Esophagus muscularis mucosa (tissue), 4 donors: Measurements from ENCODE around the gene TYR. TPM values are rescaled to one million over a fixed set of nuclear protein-coding genes. Genes with fewer than 3 reads are reported as not detected.
"Not testable (repeated sequence)": the region's sequence is repeated elsewhere in the genome, so short reads cannot be mapped to it uniquely, and the experiment has no call there.

Source experiments
- DNase-seq: peaks from one replicate; pipeline ENCODE4 v3.0.0-alpha.2; 2017; ENCODE audit errors: extremely low spot score
- H3K27ac ChIP-seq, 4 donors: fragments of 200-600 bp; sonication (generic); replicated peaks in 1 of 4; 1 replicate in 3 of 4; 2 replicates in 1 of 4; pipeline ENCODE4 v1.5.1; 2016 to 2019; ENCODE audit warnings: mild to moderate bottlenecking in 1 of 4
- H3K27me3 ChIP-seq, 4 donors: fragments of 200-600 bp; sonication (generic); one replicate each; pipeline versions ENCODE4 v1.5.1 to v1.6.0; 2016 to 2019
- H3K36me3 ChIP-seq, 4 donors: fragments of 200-600 bp; sonication (generic); one replicate each; pipeline ENCODE4 v1.5.1; 2016 to 2019
- H3K4me1 ChIP-seq, 4 donors: fragments of 200-600 bp; sonication (generic); one replicate each; pipeline ENCODE4 v1.5.1; 2016 to 2019
- H3K4me3 ChIP-seq, 4 donors: fragments of 200-600 bp; sonication (generic); 1 replicate in 2 of 4; 2 replicates in 2 of 4; pipeline ENCODE4 v1.5.1; 2016 to 2019; ENCODE audit warnings: mild to moderate bottlenecking in 4 of 4, moderate library complexity in 1 of 4
- H3K9me3 ChIP-seq, 4 donors: fragments of 200-600 bp; sonication (generic); 1 replicate in 3 of 4; 2 replicates in 1 of 4; pipeline ENCODE4 v1.5.1; 2016 to 2019
- EP300 ChIP-seq: sonication (generic); formaldehyde crosslinking; IDR thresholded peaks from one replicate; pipeline ENCODE4 v1.6.1; 2017; ENCODE audit warnings: antibody characterized with exemption
- POLR2A ChIP-seq: fragments of 450-650 bp; IDR thresholded peaks from one replicate; pipeline ENCODE4 v1.6.1; 2017; ENCODE audit warnings: antibody characterized with exemption, moderate library complexity, mild to moderate bottlenecking, low read depth
- POLR2AphosphoS5 ChIP-seq, 2 donors: sonication (generic); formaldehyde crosslinking; IDR thresholded peaks; one replicate each; pipeline ENCODE4 v1.6.1; 2017; ENCODE audit warnings: antibody characterized with exemption in 2 of 2
- WGBS: methylation state at CpG from one replicate; pipeline ENCODE4 v1.1.5; 2018; 5-methylcytosine and 5-hydroxymethylcytosine counted together
- intact Hi-C: fragments of 100-400 bp; cut with DNase I; formaldehyde crosslinking; loops from one replicate; pipeline ENCODE4 v1.15.1; 2023
- total RNA-seq, 4 donors: library from RNA; depleted of rRNA; stranded (reverse); fragments of >200 nt; gene quantifications; one replicate each; pipeline versions ENCODE4 v1.1.0 to v1.2.1, GENCODE V29; 2016
- TF ChIP-seq, protein P1 (sequence below), 3 experiments: fragments of 200-600 bp in 2 of 3; fragments of 450-650 bp in 1 of 3; sonication (generic) in 2 of 3; IDR thresholded peaks; one replicate each; pipeline ENCODE4 v1.5.1; 2017 to 2019; ENCODE audit warnings: antibody characterized with exemption in 3 of 3, mild to moderate bottlenecking in 2 of 3, moderate library complexity in 1 of 3

Gene TYR
- total RNA-seq, 4 donors from 2014 or later: not detected

DNA sequence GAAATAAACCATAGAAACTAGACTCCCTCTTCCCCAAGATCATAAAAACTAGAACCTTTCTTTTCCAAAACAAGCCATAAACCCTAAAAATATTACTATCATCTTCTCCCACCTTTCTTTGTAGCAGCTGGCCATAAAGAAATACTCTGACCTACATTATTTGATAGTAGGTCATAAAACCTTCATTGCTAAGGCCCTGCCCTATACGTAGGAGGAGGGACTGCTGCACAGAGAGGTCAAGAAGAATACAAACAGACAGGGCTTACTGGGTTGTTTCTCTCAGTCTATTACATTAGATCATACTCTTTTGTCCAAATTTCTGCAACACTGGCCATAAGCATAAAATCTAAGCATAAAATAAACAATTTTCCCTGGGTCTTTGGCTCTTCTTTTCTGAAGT, 101.5 kb downstream of the TYR start:
- no peaks in the 10 kb centered on the region for H3K9me3 ChIP-seq
- H3K4me1 ChIP-seq: no peaks in the 10 kb centered on the region
- intact Hi-C loops: no loop called here
- no peak overlapping the region for H3K27ac ChIP-seq
- DNase-seq: no peak
- H3K27me3 ChIP-seq: no peaks in the 10 kb centered on the region
- TF ChIP-seq EP300: no peak
- TF ChIP-seq POLR2AphosphoS5 (IDR thresholded peaks at IDR 0.05): no peak
- H3K36me3 ChIP-seq: no peaks in the 10 kb centered on the region
- 79% methylated on average over 1 of the region's 1 CpG for WGBS
- H3K4me3 ChIP-seq: no peak overlapping the region

DNA sequence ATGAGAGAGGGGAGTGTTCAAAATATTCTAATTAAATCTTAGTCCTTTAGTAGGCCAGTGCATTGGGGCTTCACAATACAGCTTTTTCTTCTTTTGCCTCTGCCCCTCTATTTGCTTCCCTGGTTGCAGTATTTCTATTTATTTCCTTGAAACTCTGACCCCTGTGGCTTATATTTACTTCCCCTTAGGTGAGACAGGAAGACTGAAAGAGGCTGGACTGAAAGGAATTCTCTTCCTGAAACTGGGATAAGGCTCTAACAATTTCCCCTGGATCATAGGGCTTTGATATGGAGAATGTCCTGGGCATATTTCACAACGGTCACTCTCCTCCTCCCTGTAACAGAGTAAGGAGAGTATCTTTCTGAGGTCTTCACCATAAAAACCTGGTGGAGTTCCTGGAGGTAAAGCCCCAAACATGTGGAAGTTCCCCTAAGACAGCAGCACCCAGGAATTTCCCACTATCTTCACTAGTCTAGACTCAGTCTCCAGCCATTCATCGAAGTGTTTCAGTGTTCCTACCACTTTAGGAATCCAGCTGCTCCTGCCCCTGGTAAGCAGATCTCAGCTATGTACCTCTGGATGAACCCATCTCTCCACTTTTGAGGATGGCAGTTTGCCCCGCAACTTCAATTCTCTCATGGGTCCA, 103.5 kb downstream of the TYR start:
- H3K9me3 ChIP-seq, DNase-seq, H3K4me1 ChIP-seq, H3K4me3 ChIP-seq, H3K27me3 ChIP-seq, H3K36me3 ChIP-seq, intact Hi-C loops, H3K27ac ChIP-seq: not testable (repeated sequence)
- WGBS: 71% methylated on average over 3 of the region's 3 CpGs

DNA sequence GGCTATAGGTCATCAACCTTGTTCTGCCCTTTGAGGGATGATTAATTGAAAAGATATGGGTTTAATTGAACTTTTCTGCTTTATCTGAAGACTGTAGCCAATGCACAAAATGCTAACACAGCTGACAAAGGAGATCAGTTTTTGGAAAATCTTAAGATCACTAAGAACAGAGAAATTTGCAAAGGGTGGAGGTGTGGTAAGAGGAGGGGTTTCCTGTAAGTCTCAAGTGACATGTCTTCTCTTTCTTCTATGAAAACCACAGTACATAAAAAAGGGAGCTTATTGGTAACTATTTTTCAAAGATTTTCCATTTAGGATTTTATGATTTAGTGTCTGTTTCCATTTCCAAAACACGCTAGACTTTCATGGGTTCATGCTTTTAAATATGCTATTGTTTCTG, 108.9 kb downstream of the TYR start:
- intact Hi-C loops, H3K36me3 ChIP-seq, DNase-seq, H3K27ac ChIP-seq, H3K4me1 ChIP-seq, H3K9me3 ChIP-seq, H3K4me3 ChIP-seq, H3K27me3 ChIP-seq: not testable (repeated sequence)
- WGBS: 85% methylated on average over 1 of the region's 1 CpG

DNA sequence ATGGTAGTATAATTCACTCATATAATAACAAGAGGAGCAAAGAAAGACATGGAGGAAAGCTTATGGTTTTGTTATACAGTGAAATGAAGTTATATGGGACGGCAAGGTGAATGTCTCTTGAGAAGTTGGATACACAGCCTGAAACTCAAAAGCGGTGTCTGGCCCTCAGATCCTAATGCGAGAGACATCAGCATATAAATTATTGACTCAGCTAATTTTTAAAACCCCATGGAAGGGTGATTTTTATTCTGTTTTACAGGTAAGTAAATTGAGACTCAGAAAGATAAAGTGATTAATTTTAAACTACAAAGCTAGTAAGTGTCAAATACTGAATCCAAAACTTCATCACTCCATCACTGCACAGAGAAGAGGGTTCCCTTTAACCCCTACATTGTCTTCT, 110.3 kb downstream of the TYR start:
- H3K27me3 ChIP-seq, intact Hi-C loops, H3K27ac ChIP-seq, H3K9me3 ChIP-seq, H3K36me3 ChIP-seq, H3K4me1 ChIP-seq, H3K4me3 ChIP-seq, DNase-seq: not testable (repeated sequence)
- 62% methylated on average over 3 of the region's 3 CpGs for WGBS

DNA sequence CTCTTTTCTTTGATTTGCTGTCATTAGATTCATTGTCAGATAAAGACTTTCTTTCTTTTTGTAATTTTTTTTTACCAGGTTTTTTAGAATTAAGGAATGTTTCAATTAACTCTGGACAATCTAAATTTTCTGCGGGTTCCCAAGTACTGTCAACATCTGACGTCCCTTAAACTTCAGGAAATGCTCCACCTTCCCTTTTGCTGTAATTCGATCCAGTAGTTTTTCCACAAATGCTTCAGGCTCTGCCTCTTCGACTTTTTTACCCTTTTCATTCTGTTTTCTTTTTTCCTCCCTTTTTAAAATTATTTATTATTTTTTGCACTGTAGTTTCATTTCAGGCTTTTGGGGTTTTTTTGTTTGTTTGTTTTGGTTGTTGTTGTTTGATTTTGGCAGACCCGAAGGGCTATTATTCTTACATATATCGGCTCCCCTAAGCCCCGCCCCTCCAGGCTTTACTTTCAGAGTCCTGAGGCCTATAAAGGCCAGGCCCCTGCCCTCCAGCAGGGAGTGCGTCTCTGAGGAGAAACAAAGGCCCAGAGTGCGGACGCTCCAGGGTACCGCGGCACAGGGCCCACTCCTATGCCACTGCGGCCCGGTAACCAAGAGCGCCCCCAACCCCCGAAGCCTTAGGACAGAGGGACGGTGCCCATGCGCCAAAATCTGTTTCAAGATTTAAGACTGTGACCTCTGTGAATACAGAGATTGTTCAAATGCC, 116.4 kb downstream of the TYR start:
- WGBS: 38% methylated on average over 18 of the region's 18 CpGs

DNA sequence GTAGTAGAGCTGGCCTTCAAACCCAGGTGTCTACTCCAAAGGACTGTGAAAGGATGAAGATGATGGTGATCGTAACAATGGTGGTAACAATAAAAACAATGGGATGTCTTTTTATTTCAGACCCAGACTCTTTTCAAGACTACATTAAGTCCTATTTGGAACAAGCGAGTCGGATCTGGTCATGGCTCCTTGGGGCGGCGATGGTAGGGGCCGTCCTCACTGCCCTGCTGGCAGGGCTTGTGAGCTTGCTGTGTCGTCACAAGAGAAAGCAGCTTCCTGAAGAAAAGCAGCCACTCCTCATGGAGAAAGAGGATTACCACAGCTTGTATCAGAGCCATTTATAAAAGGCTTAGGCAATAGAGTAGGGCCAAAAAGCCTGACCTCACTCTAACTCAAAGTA, 117.3 kb downstream of the TYR start:
- H3K9me3 ChIP-seq, H3K27me3 ChIP-seq, H3K4me3 ChIP-seq, intact Hi-C loops, H3K36me3 ChIP-seq, H3K27ac ChIP-seq, H3K4me1 ChIP-seq, DNase-seq: not testable (repeated sequence)
- WGBS: 97% methylated on average over 6 of the region's 7 CpGs

More for the DNA sequence above, 116.4 kb downstream of the TYR start:
- no peak overlapping the region for H3K27ac ChIP-seq
- no peak overlapping the region for H3K4me3 ChIP-seq
- H3K4me1 ChIP-seq: no peaks in the 10 kb centered on the region
- H3K27me3 ChIP-seq: no peaks in the 10 kb centered on the region
- no peaks in the 10 kb centered on the region for H3K9me3 ChIP-seq
- no peak for DNase-seq
- TF ChIP-seq, protein P1, sequence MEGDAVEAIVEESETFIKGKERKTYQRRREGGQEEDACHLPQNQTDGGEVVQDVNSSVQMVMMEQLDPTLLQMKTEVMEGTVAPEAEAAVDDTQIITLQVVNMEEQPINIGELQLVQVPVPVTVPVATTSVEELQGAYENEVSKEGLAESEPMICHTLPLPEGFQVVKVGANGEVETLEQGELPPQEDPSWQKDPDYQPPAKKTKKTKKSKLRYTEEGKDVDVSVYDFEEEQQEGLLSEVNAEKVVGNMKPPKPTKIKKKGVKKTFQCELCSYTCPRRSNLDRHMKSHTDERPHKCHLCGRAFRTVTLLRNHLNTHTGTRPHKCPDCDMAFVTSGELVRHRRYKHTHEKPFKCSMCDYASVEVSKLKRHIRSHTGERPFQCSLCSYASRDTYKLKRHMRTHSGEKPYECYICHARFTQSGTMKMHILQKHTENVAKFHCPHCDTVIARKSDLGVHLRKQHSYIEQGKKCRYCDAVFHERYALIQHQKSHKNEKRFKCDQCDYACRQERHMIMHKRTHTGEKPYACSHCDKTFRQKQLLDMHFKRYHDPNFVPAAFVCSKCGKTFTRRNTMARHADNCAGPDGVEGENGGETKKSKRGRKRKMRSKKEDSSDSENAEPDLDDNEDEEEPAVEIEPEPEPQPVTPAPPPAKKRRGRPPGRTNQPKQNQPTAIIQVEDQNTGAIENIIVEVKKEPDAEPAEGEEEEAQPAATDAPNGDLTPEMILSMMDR (IDR thresholded peaks at IDR 0.05): no peak
- TF ChIP-seq POLR2A: no peak
- no peak for TF ChIP-seq POLR2AphosphoS5 (IDR thresholded peaks at IDR 0.05)
- no peak for TF ChIP-seq EP300
- H3K36me3 ChIP-seq: no peaks in the 10 kb centered on the region
- intact Hi-C loops: no loop called here

DNA sequence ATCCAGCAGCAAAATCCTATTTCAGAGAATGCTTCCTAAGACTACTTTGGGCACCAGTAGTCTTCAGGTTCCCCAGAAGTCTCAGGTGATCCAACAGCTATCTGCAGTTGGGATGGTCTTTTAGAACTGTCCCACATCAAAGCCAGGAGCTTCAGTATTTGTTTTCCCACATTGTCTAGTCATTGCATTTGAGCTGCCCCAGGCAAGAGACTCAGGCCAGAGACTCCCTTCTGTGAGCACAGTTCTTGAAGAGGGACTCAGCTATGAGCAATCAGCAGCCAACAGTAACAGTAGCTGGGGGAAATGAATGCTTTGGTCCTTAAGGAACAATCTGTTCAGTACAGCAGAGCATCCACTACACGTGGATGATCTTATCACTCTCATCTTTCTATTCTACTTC, 125.4 kb downstream of the TYR start:
- intact Hi-C loops, DNase-seq, H3K4me3 ChIP-seq, H3K27ac ChIP-seq, H3K9me3 ChIP-seq, H3K27me3 ChIP-seq, H3K36me3 ChIP-seq, H3K4me1 ChIP-seq: not testable (repeated sequence)
- 74% methylated on average over 1 of the region's 1 CpG for WGBS

DNA sequence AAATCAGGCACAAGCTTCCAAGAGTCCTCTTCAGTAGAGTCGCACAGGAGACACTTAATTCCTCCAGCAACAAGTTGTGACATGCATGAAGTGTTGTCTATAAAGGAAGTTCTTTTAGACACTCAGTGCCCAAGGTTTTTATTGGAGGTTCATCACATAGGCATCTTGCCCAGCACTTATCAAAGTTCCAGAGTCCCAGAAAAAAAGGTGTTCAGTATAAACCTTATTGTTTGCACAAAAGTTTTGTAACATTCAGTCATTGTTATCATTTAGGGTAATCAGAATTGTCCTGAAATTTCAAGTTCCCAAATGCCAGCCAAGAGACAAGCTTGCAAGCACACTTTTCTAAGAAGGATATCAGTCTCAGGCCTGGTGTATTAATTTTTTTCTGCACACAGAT, 130.6 kb downstream of the TYR start:
- H3K9me3 ChIP-seq, H3K27ac ChIP-seq, H3K4me3 ChIP-seq, DNase-seq, H3K27me3 ChIP-seq, H3K36me3 ChIP-seq, intact Hi-C loops, H3K4me1 ChIP-seq: not testable (repeated sequence)
- WGBS: 73% methylated on average over 1 of the region's 1 CpG

DNA sequence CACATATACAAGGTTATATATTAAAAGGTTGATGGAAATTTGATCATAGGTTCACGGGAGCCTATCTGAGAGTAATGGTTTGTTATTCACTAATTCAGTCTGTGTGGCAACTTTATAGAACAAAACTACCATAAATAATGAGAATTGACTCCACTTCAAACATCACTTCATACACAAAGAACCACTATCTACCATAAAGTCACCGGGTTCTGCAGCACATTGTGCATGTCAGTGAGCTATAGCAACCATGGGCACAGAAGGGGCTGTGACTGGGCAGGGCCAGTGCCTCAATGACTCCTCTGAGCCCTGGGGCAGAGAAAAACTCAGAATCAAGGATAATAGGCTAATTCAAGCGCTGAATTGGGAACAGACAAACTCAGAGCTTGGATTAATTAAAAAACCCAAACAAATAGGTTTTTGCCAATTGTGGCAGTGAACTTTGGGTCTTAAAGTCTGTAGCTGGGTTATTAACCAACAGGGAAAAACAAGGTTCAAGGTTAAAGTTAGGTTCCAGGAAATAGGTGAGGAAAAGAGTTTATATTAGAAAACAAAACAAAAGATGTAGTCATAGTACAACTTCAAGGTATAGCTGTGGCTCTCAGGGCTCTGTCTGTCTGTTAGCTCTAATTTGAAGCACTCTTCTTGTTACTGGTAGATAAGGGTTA, 131.8 kb downstream of the TYR start:
- 68% methylated on average over 3 of the region's 3 CpGs for WGBS
- H3K27me3 ChIP-seq, H3K4me3 ChIP-seq, H3K36me3 ChIP-seq, H3K4me1 ChIP-seq, H3K27ac ChIP-seq, DNase-seq, H3K9me3 ChIP-seq, intact Hi-C loops: not testable (repeated sequence)

DNA sequence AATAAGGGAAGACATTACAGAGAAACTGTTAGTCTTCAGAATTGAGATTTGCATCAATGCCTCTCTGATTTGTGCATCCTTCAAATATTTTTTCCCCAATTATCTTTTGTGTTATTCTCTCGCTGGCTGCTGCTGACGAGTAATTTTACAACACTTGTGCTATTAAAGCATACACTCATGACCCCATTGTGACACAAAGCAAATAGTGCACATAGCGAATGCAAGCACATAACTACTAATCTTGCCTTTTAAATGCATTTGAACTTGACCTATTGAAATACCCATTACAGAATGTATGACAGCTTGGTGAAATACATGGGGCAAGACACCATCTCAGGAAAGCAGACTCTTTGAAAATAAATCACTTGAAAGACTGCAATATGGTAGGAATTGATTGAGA, 132.9 kb downstream of the TYR start:
- H3K36me3 ChIP-seq, H3K27ac ChIP-seq, H3K9me3 ChIP-seq, H3K4me1 ChIP-seq, H3K4me3 ChIP-seq, H3K27me3 ChIP-seq, intact Hi-C loops, DNase-seq: not testable (repeated sequence)
- WGBS: 85% methylated on average over 3 of the region's 3 CpGs
